HG03196 (cell line): Measurements from ENCODE around the gene LPO.

ENCODE experiments used
- ATAC-seq: cut with Tn5 transposase; IDR thresholded peaks from one replicate; pipeline ENCODE4 v1.9.1; 2021; ENCODE audit not compliant: unreplicated experiment

Gene LPO

DNA sequence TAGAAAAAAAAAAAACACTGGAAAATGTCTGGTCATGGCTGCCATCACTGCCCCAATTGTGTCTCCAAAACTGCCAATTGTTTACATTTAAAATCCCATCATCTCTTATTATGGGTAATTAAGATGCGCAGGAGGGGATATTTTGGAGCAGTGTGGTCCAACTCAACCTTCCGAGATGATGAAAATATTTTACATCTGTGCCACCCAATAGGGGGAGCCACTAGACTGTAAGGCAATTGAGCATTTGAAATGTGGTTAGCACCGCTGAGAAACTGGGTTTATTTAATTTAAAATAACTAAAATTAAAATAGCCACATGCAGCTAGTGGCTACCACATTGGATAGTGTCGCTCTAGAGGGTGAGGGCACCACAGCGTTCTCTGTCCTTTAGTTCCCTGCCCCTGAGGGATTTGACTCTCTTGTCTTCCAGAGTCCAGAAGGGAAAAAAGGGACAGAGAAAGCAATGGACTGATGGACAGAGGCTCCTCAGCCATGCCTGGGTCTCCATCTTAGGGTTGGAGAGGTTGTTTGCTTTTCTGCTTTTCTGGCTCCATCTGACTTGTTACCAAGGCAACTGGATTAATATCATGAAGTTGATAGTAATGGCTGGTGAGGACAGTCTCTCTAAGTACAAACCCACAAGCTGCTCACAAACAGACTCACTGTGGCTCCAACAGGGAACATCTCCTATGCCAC is 38.9 kb downstream of the LPO start:
- no peak for ATAC-seq

DNA sequence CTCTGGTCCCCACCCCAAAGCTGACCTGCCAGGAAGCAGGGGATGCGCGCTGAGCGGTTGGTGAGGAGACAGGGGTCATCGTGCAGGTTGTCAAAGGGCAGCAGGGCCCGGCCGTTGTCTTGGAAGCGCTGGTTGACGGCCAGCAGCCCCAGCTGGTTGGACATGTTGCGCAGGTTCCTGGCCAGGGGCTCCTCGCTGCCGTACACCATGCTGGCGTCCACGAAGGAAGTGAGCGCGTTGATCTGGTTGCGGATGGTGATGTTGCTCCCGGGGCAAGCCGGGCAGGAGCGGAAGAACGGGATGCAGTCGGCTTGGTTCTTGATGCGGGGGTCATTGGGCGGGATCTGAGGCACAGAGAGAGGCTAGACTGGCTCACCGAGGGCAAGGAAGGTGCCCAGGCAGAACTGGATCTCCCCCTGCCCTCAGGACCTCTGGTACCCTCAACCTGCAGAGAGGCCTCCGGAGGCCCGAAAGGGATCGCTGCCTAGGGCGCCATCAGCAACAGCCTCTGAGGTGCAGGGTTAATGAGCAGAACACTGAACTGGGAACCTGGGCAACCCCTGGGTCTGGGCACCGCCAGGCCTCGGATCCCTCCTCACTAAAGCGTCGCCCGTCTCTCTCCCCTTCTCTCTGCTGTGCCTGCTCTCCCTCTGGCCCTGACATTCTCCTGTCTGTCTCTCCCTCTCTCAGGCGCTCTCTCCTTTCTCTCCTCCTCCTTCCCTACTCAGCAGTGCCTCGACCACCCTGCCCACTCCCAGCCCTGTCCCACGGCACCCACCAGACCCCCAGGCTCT is 39.6 kb downstream of the LPO start:
- no peak for ATAC-seq

DNA sequence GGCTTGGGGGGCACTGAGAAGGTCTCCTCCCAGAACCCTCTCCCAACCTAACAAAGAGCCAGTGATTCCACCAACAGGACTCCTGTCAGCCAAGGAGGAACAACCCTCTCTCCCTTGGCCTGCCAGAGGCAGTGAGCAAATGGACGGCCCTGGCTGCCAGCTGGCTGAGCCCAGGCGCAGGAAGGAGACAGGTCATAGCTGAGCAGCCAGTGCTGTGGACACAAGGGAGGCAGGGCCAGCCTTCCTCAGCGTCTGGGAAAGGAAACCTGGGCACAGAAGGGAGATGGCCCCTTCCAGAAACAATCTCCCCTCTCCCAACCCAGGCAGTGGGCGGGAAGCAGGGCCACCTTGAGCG is 40.3 kb downstream of the LPO start:
- ATAC-seq: no peak

DNA sequence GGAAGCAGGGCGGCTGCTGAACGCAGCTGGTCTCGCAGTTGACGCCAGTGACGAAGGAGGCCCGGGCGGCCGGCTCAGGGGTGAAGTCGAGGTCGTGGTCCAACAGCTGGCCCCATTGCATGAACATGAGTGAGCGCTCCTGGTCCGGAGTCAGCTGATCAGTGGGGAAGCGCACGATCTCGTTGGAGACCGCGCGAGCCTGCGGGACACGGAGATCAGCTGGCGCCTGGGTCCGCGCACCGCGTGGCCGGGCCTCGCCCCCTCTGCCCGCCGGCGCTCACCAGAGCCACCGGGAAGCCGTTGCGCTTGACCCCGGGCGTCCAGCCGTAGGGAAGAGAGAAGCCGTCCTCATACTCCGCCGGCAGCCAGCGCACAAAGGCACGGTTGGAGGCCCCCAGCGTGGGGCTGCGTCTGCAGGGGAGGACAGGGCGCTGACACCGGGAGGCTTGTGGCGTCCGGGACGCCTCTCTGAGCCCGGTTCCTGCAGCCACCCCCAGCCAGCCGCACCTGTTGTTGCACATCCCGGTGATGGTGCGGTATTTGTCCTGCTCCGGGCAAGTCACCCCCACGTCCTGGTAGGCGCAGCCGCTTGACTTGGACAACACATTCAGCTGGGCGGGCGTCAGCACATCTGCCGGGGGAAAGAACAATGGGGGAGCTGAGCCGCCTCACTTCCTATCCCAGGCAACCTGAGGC is 40.8 kb downstream of the LPO start:
- no peak for ATAC-seq

DNA sequence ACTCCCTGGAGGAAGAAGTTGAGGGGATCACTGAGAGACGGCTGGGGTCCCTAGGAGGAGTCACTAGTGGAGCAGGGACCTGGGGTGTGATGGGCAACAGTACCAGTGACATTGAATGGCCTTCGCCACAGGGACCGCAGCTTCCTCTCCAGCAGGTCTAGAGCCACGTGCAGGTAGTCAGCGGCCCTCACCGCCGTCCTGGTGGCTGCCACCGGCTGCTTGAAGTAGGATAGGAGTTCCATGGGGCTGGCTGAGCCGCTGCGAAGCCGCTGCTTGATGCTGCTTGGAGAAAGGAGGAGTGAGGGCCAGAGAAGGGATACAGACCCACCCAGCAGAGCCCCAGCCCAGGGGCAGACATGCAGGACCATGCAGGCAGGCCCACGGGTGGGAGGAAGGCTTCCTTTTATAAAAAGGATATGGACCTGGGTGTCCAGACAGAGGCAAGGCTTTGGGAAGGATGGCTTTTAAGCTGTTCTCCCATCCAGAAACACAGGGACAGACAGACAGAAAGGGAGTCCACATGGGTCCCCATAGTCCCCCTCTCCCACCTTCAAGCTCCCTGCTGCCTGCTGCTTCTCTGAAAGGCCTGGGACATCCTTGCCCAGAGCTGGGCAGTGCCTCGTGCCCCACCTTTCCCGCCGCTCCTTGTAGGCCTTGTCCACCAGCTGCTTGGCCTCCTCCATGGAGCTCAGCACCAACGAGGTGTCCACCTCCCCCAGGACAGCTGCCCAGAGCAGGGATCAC is 41.5 kb downstream of the LPO start:
- no peak for ATAC-seq

DNA sequence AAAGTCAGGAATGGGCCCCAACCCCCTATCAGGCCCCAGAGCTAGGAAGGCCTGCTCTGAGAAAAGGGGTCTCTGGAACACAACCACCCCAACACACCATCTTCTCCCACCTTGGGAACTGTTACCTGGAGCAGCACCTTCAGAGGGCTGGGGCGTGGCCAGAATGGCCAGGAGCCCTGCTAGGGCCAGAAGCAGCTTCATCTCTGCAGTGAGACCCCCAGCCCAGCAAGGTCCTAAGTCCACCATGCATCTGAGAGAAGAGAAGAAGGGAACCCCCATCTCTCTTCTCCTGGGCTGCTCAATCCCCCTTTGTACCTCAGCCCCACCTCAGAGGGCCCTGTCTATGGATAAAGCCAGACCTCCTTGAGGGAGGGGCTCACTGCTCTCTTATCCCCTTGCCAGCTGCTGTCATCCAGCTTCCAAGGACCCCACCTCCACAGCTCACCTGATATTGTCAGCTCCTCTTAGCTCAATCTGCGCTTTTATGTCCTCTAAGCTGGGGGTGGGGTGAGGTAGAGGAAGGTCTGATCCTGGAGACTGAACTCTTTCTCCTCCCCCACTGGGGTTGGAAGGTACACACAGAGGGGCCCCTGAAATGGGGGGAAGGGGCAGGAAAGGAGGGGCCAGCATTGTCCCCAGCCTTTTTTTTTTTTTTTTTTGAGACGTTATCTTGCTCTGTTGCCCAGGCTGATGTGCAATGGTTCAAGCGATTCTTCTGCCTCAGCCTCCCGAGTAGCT is 42.3 kb downstream of the LPO start, which contains the start of gene MPO:
Gene MPO, minus strand, starts transcription at position 456 of the 738 bp plus-strand sequence. Its CDS starts 177 bp downstream, at position 279.
- no peak for ATAC-seq

DNA sequence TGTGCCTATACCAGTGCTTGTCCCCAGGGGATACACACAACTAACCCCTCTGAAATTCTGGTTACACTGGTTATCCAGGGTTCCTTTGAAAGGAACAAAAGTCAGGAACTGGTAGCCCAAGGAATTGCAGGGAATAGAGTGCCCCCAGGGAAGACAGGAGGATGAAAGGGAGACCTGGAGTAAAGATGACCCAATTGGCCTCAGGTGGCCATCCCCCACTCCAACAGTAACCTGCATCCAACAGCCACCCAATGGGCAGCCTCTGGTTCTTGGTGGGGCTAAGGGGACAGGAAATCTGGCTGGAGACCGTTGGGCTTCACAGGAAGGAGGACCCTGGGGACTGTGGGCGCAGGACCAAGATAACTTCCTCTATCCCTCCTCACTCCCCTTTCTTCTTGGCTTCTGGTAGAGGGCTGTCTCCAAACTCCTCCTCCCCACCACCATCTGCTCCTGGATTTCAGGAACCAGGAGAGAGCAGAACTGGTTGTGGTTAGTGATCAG is 43.2 kb downstream of the LPO start:
- no peak for ATAC-seq

DNA sequence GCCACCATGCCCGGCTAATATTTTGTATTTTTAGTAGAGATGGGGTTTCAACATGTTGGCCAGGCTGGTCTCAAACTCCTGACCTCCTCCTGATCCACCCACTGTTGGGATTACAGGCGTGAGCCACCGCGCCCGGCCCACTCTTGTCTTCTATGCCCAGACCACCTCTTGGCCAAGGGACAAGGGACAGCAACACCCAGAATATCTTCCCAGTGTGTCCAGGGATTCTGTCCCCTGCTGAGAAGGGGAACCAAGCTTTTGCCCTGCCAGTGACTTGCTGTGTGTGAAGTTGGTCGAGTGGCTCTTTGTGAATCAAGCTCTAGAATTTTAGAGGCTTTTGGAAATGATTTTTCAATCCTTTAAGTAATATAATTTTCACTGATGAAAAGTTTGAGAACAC is 44.1 kb downstream of the LPO start:
- ATAC-seq: no peak

DNA sequence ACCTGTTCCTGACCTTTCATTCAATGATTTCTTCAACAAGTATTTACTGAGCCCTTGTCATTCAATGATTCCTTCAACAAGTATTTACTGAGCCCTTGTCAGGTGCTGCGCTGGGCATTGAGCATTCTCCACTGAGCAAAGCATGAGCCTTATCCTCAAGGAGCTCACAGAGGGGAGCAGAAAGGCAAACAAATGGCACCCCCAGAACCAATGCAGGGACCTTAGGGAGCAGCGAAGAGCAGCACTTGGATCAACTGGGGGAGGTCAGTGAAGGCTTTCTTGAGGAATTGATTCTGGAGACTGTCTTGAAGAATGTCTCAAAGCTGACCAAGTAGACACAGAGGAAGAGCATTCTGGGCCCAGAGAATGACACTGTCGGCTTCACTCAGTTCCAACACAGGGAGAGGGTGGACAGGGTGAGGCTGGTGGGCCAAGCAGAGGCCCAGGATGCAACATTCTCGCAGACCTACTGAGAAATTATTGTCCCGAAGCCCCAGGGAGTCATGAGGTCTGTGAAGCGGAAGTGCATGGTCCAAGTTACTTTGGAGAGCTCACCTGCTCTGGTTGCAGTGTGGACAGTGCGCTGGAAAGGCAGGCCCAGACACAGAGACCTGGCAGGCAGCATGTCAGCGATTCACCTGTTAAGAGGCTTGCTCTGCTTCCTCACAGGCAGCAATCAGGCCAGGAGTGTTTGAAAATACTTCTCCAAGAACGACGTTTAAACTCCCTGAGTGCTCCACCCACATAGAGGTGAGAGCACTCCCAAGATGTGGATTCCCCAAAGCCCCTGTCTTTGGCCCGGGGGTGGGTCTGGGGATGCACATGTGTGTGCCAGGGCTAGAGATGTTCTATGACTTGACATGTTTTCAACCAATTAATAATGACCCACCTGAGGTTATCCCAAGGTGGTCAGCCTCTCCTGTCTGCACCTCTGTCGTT is 45.6 kb downstream of the LPO start:
- no peak for ATAC-seq

DNA sequence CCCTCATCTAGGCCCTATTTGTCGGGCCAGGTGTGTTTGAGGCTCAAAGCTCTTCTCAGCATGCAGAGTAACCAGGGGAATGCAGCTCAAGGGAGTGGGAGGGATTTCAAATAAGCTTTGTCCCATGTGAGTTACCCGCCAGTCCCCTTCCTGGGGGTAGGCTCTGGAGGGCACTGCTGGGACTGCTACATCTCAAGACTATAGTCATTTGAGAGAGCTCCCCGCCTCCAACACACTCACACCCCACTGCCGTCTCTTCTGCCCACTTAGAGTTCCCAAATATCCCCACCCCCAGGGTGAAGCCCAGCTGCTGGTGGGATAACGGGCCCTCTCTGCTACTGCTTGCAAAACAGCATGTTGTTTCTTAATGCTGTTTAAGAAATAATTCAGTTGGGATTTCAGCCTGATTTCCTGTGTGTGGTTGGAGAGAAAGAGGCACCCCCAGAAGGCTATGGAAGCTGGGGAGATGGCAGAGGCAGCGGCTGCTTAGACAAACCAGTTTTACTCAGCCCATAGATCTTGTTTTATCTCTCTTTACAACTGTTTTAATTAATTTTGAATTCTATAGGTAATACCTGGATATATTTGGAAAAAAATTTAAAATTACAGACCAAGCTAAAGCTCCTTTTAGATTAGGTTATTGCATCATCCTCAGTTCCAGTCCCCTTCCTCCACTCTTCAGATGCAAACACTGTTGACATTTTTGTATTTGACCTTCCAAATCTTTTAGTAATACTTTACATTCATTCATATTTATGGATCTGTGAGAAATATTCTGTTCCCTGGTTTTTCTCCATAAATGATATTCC is 46.4 kb downstream of the LPO start:
- no peak for ATAC-seq

DNA sequence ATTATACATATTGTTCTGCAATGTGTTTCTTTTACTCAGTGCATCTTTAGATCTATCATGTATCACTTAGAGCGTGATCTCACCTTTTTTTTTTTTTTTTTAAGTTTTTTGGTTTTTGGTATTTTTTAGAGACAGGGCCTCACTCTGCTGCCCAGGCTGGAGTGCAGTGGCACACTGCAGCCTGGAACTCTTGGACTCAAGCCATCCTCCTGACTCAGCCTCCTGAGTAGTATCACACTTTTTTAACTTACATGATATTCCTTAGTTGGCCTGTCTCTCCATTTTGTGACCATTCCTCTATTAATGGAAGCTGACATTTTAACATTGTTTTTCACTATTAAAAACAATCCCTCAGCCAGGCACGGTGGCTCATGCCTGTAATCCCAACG is 47.0 kb downstream of the LPO start:
- ATAC-seq: no peak

DNA sequence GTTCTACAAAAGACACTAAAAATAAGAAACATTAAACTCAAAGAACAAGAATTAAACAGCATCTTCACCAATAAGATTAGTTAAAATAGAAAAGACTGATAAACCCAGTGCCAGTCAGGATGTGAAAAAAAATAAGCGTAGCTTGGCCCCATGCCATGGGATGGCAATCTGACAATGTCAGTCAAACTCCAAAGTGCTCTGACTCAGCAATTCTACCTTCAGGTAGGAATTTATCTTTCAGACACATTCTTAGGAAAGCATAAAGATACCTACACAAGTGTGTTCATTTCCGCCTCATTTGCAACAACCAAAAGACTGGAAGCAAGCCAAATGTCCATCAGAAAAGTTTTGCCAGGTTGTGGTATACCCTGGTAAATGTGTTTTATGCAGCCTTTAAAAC is 51.5 kb downstream of the LPO start:
- ATAC-seq: no peak

DNA sequence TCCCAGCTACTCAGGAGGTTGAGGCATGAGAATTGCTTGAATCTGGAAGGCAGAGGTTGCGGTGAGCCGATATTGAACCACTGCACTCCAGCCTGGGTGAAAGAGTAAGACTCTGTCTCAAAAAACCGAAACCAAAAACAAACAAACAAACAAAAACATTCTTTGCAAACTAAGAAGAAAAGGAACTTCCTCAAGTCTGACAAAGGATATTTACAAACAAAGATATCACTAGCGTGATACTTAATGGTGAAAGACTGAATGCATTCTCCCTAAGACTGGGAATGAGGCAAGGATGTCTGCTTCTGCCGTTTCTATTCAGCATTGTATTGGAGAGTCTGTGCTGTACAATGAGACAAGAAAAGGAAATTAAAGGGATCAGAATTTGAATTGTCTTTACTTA is 52.9 kb downstream of the LPO start:
- ATAC-seq: no peak

DNA sequence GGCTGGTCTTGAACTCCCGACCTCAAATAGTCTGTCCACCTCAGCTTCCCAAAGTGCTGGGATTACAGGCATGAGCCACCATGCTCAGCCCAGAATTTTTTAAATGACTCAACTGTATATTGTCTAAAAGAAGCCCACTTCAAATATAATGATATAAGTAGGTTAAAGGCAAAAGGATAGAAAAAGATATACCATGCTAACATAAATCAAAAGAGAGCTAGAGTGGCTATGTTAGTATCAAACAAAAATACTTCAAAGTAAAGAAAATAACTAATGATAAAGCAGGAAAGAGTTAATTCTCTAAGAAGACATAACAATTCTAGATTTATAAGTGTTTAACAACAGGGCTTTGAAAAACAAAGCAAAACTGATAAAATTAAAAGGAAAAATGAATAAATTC is 55.6 kb downstream of the LPO start:
- no peak for ATAC-seq

DNA sequence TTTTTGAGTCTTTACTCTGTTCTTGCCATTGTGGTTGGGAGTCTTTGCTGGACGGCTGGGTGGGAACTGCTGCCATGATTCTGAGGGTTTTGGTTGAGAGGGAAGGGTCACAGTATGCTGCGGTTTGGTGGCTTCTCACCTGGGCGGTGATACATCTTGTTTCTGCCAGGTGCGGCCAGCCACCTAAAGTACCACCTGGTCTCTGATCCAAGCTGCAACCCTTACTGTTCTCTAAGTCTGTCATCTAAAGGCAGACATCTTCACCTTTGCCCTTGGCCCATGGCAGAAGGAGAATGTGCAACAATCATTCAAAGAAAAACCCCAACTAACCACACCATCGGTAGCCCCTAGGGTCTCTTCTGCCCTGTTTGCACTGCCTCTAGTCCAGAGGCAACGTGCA is 62.0 kb downstream of the LPO start:
- ATAC-seq: no peak

DNA sequence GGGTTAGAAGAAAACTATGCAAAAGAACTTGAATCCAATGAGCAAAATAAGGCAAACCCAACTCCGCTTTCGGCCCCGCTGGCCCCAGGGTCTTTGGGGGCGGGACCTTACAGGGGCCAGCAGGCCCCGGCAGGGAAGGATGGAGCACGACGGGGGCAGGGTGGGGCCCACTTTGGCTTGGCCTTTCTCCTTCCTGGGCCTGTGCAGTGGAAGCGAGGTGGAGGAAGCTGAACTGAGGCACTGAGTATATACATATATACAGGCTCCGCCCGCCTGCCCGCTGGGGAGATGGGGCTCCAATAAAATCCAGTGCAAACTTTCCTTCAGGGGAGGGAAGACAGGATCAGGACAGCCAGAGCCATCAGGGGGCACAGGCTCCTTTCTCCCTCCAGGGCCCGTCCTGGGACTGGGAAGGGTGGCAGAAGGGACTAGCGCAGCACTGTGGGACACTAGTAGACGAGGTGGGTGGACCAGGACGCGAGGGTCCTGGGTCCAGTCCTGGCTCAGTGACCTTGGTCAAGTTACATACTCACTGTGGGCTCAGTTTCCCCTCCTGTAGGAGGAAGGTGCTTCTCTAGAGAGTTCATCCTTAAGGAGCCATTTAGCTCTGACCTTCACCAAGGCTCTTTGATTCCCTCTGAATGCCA is 63.2 kb downstream of the LPO start:
- ATAC-seq: no peak

DNA sequence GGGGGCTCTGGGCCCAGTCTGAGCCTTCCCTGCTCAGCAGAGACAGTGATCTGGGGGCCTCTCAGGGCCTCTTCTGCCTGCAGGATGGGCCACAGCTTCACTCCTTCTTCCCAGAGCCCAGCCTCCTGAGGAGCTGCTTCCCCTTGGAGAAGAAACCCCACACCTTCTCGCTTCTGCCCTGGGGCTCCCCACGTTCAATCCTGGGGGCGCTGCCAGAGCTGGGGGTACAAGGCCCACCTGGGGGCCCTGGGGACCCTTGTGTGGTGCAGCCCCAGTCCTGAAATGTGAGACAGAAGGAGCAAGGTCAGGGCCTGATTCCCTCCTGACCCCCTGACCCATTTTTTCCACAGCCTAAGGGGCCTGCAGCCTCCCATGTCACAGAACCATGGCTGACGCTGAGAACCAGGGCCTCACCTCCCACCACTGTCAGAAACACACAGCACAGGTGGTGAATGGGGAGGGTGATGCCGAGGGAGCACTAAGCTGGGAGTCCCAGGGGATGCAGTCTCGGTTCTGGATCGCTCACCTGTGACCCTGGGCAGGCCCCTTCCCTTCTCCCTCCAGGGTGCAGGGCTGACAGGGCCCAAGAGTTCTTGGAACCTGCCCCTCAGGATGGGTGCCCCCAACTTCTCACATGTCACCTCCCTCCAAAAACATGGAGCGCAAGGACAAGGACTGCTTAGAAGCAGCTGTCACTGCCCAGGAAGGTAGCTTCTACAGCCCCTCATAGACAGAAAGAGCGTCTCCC is 64.0 kb downstream of the LPO start:
- no peak for ATAC-seq
